WI38 (cell line): Measurements from ENCODE around the gene KLHL42.

ENCODE experiments used
- H3K4me3 ChIP-seq: 2 replicates; pipeline ENCODE4 v1.5.1; 2011; ENCODE audit warnings: low read depth, mild to moderate bottlenecking, control low read depth, low read length
- TF ChIP-seq, protein P1 (sequence below): IDR thresholded peaks from 2 replicates; pipeline ENCODE4 v1.5.1; 2012; ENCODE audit warnings: low read depth, mild to moderate bottlenecking, control low read depth, low read length

Gene KLHL42

DNA sequence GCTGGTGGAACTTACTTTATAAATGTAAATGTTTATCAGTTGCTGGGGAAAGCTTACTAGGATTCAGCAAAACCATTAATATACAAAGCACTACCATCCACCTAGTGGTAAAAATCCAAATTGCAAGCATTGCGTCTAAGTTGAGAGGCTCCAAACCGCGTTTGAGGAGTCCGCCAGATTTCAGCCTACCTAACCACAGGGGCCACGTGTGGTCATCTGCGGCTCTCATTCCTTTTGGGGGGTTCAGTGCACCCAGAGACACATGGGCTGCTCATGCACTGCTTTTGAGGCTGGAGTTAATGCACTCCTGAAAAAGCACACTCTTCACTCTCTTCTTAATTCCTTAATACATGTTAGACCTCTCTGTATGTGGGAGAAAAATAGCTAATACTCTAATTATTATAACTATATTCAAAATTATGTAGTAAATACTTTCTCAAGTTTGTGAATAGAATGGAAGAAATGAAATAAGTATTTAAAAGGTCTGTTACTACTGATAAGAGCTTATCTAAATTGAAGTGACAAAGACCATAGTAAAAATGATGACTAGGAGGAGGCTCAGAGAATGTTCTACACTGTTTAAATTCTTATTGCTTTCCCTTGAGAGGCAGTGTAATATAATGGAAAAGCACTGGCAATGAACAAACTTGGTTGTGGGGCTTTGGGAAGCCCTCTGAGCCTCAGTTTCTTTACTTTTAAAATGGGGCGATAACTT lies 41.4 kb downstream of the KLHL42 start:
- no peak overlapping the region for H3K4me3 ChIP-seq
- TF ChIP-seq, protein P1, sequence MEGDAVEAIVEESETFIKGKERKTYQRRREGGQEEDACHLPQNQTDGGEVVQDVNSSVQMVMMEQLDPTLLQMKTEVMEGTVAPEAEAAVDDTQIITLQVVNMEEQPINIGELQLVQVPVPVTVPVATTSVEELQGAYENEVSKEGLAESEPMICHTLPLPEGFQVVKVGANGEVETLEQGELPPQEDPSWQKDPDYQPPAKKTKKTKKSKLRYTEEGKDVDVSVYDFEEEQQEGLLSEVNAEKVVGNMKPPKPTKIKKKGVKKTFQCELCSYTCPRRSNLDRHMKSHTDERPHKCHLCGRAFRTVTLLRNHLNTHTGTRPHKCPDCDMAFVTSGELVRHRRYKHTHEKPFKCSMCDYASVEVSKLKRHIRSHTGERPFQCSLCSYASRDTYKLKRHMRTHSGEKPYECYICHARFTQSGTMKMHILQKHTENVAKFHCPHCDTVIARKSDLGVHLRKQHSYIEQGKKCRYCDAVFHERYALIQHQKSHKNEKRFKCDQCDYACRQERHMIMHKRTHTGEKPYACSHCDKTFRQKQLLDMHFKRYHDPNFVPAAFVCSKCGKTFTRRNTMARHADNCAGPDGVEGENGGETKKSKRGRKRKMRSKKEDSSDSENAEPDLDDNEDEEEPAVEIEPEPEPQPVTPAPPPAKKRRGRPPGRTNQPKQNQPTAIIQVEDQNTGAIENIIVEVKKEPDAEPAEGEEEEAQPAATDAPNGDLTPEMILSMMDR = peak; percentile 62

GRCh38 chr12:27822076-27822712 lies 42.2 kb downstream of the KLHL42 start:
- TF ChIP-seq, protein P1 = no peak
- no peak overlapping the region for H3K4me3 ChIP-seq

GRCh38 chr12:27823038-27823437 lies 43.0 kb downstream of the KLHL42 start:
- no peak overlapping the region for H3K4me3 ChIP-seq
- TF ChIP-seq, protein P1 = no peak

GRCh38 chr12:27824126-27824842 lies 44.3 kb downstream of the KLHL42 start:
- no peak overlapping the region for H3K4me3 ChIP-seq
- TF ChIP-seq, protein P1 = no peak

DNA sequence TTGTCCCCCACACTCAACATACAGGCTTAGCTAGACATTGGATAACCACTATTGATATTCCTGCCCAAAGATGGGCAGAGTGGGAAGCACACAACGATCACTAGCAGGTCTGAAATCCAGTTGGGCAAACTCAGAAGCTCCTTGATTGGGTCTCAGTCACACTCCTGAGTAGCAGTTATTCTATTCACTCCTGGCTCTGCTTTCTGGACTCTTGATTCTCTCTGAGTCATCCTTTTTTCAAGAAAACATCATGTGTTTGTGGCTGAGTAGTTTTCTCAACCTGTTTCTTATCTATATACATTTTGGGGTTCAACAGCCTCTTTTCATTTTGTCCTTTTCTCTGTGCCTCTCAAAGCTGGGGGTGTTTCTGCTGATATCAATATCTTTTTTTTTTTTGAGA lies 46.0 kb downstream of the KLHL42 start:
- TF ChIP-seq, protein P1 = no peak
- no peak overlapping the region for H3K4me3 ChIP-seq

DNA sequence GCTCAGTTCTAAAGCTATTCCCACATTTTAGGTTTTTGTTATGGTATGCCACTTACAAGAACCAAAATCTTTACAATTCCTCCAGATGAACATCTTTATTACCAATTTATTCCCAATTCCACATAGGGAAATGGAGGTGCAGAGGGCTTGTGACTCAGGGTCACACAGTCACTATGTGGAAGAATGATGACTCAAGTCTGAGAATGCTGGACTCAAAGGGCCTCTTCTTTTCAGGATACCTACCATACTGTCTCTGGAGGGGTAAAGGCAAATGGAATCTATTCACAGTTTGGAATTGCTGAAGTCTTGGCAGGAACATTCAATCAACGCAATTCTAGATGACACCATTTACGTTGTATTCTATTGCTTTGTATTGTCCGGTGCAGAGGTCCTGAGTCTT lies 48.2 kb downstream of the KLHL42 start:
- H3K4me3 ChIP-seq = no peak overlapping the region
- TF ChIP-seq, protein P1 = no peak
